Measurements from ENCODE around the gene SLC14A1. TPM values are rescaled to one million over a fixed set of nuclear protein-coding genes. Genes with fewer than 3 reads are reported as not detected.

Gene SLC14A1
- total RNA-seq, 4 donors from 2014 or later: 0.95 to 26.0 TPM; not detected in 2

DNA sequence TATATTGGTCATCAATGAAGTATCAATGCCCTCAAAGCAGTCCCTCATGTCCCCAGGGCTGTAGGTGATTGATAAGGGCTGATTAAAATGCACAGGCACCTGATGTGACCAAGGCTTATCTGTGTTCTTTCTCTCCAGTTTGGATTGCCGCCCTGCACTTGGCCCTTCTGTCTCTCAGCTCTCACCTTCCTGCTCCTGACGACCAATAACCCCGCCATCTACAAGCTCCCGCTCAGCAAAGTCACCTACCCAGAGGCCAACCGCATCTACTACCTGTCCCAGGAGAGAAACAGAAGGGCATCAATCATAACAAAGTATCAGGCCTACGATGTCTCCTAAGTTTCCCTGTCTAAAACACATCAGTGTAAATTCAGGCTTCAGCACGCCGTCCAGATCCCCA, 41.8 kb upstream of the SLC14A1 start:
- intact Hi-C loops (cut with DNase I; ENCODE audit: low total_unique reads): no loop called here
- H3K27ac ChIP-seq: no peak overlapping the region
- no peak overlapping the region for H3K4me3 ChIP-seq
- no peak for TF ChIP-seq POLR2A (IDR thresholded peaks at IDR 0.05)
- TF ChIP-seq, protein P1, sequence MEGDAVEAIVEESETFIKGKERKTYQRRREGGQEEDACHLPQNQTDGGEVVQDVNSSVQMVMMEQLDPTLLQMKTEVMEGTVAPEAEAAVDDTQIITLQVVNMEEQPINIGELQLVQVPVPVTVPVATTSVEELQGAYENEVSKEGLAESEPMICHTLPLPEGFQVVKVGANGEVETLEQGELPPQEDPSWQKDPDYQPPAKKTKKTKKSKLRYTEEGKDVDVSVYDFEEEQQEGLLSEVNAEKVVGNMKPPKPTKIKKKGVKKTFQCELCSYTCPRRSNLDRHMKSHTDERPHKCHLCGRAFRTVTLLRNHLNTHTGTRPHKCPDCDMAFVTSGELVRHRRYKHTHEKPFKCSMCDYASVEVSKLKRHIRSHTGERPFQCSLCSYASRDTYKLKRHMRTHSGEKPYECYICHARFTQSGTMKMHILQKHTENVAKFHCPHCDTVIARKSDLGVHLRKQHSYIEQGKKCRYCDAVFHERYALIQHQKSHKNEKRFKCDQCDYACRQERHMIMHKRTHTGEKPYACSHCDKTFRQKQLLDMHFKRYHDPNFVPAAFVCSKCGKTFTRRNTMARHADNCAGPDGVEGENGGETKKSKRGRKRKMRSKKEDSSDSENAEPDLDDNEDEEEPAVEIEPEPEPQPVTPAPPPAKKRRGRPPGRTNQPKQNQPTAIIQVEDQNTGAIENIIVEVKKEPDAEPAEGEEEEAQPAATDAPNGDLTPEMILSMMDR (IDR thresholded peaks at IDR 0.05): no peak
- H3K36me3 ChIP-seq: no peaks in the 10 kb centered on the region
- no peaks in the 10 kb centered on the region for H3K9me3 ChIP-seq
- no peak for DNase-seq
- no peaks in the 10 kb centered on the region for H3K4me1 ChIP-seq
- no peaks in the 10 kb centered on the region for H3K27me3 ChIP-seq

DNA sequence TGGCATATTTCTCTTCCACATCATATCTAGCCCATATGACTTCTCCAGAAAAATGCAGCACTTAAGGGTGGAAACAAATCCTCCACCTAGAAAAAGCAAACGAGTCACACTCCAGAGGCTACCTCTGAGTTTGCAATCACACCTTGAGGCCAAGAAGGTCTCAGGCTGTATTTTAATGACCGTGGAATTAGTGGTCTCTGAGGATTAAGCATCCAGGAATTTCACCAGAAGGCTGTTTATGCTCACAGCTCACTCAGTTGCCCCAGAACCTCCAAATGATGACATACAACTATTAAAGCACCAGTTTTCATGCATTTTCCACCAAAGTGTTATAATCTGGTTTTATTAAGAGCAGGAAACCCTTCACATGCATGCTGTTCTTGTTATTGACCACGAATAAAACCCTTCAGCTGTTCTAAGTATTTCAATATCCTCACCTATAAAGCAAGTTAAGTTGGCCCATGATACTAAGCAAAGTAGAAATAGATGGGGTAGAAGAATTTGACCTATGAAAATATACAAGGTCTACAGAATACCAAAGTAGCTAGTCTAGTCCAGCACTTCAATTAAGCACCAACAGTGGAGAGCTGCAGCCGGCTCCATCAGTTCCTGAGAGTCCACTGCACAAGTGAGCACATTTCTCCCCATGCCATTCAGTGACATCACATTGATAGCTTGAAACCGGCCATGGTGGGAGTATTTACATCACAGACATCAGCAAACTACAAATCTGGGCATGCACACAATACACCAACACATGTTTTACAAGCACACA, 39.5 kb upstream of the SLC14A1 start:
- no peaks in the 10 kb centered on the region for H3K4me1 ChIP-seq
- no peaks in the 10 kb centered on the region for H3K36me3 ChIP-seq
- H3K27me3 ChIP-seq: no peaks in the 10 kb centered on the region
- H3K4me3 ChIP-seq: no peak overlapping the region
- H3K9me3 ChIP-seq: no peaks in the 10 kb centered on the region
- intact Hi-C loops (cut with DNase I; ENCODE audit: low total_unique reads): no loop called here
- TF ChIP-seq, protein P1 (IDR thresholded peaks at IDR 0.05): no peak
- no peak overlapping the region for H3K27ac ChIP-seq
- no peak for DNase-seq

DNA sequence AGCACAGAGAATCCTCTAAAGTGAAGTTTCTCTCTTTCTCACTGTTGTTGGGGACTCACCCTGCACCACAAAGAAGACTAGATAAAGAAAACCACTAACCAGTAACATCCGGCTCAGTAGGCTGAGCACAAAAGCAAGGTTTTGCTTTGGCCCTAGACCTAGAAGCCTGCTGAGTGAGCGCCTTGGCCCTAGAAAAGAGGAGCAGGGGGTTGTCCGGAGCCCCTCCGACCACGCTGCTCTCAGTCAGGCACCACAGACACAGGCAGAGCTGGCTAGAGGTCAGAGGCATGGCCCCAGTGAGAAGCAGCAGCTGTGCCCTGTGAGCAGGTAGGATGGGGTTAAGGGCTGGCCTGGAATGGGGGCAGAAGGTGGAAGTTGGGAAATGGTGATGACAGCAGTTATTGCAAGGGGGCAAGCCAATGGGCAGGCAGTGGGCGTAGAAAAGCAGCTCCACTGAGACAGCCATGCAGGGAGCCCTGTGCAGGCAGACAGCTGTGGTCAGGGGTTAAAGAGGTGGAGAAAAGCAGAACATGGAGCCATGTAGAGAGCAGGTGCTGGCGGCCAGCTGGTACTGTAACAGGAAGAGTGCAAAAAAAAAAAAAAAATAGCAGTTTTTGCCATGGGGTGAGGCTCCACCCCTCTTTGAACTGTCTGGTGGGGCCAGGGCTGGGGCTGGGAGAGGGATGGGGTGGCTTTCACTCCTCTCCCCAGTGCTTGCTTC, 36.9 kb upstream of the SLC14A1 start:
- Histone ChIP-seq H3K36me3 (no peaks in the 10 kb centered on the region), H3K27ac (no peak overlapping the region), H3K27me3 (no peaks in the 10 kb centered on the region), H3K4me1 (no peaks in the 10 kb centered on the region), H3K9me3 (no peaks in the 10 kb centered on the region), H3K4me3 (no peak overlapping the region)
- TF ChIP-seq, protein P1 (IDR thresholded peaks at IDR 0.05): no peak
- no peak for TF ChIP-seq POLR2A (IDR thresholded peaks at IDR 0.05)
- no peak for DNase-seq
- intact Hi-C loops (cut with DNase I; ENCODE audit: low total_unique reads): no loop called here

DNA sequence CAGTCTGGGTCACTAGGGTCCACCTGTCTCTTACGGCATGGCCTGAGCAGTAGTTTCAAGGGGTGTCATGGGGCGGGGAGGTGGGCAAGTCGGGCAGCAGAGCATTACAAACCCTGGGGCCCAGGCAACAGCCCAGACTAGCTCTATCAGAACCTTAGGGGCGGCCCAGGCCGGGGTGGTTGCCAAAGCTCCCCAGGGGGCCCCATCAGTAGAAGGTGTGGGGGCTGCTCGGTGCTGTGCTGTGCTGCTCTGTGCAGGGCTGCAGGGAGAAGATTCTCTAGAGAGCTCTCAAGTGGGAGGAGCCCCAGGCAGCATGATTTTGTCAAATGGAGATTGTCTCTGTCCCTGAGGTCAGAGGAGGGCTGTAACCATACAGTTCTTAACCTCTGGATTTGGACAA, 36.4 kb upstream of the SLC14A1 start:
- intact Hi-C loops (cut with DNase I; ENCODE audit: low total_unique reads): no loop called here
- TF ChIP-seq, protein P1 (IDR thresholded peaks at IDR 0.05): no peak
- TF ChIP-seq POLR2A (IDR thresholded peaks at IDR 0.05): no peak
- H3K27ac ChIP-seq: no peak overlapping the region
- no peaks in the 10 kb centered on the region for H3K27me3 ChIP-seq
- no peaks in the 10 kb centered on the region for H3K9me3 ChIP-seq
- no peak for DNase-seq
- H3K4me1 ChIP-seq: no peaks in the 10 kb centered on the region
- H3K36me3 ChIP-seq: no peaks in the 10 kb centered on the region
- no peak overlapping the region for H3K4me3 ChIP-seq

DNA sequence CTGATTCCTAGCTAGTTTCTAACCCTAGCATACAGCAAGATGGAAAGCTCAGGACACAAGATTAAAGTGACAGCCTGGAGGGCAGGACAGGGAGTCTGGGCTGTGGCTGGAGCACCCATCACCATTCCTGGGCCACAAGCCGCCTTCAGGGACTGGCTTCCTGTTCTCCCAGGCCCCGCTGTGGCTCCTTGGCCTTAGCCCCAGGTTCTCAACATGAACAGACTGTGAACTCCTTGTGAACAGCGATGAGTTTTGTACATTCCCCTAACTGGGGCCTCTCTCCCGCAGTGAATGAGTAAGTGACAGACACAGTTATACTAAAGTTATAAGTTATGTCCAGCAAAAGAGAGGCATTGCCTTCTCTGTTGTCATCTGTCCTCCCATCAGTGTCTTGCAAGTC, 35.9 kb upstream of the SLC14A1 start:
- H3K4me3 ChIP-seq: no peak overlapping the region
- intact Hi-C loops (cut with DNase I; ENCODE audit: low total_unique reads): no loop called here
- H3K4me1 ChIP-seq: no peaks in the 10 kb centered on the region
- H3K27ac ChIP-seq: no peak overlapping the region
- no peak for DNase-seq
- H3K27me3 ChIP-seq: no peaks in the 10 kb centered on the region
- no peaks in the 10 kb centered on the region for H3K36me3 ChIP-seq
- H3K9me3 ChIP-seq: no peaks in the 10 kb centered on the region
- TF ChIP-seq, protein P1 (IDR thresholded peaks at IDR 0.05): no peak
- TF ChIP-seq POLR2A (IDR thresholded peaks at IDR 0.05): no peak
